MM.1S (cell line): Measurements from ENCODE around the gene HAT1.
"Not testable (repeated sequence)": the region's sequence is repeated elsewhere in the genome, so short reads cannot be mapped to it uniquely, and the experiment has no call there.

ENCODE experiments used
- DNase-seq: peaks from one replicate; pipeline ENCODE4 v3.0.0-alpha.2; 2015
- H2AFZ ChIP-seq: fragments of 300-600 bp; sonication (generic); 2 replicates; pipeline ENCODE4 v1.6.0; 2016; ENCODE audit warnings: antibody characterized with exemption, low read length
- H3F3A ChIP-seq: fragments of 300-600 bp; sonication (generic); 2 replicates; pipeline ENCODE4 v1.6.1; 2016; ENCODE audit warnings: mild to moderate bottlenecking, antibody characterized with exemption, low read length, moderate library complexity, mixed read lengths; ENCODE audit not compliant: insufficient read depth
- H3K27ac ChIP-seq: fragments of 300-600 bp; sonication (generic); 2 replicates; pipeline ENCODE4 v1.5.1; 2016; ENCODE audit warnings: mild to moderate bottlenecking, low read length
- H3K27me3 ChIP-seq: fragments of 300-600 bp; sonication (generic); replicated peaks from 2 replicates; pipeline ENCODE4 v1.6.0; 2016; ENCODE audit warnings: low read length; ENCODE audit not compliant: insufficient read depth
- H3K36me3 ChIP-seq: fragments of 300-600 bp; sonication (generic); replicated peaks from 2 replicates; pipeline ENCODE4 v1.6.1; 2016; ENCODE audit warnings: mild to moderate bottlenecking, low read length, mixed read lengths; ENCODE audit not compliant: insufficient read depth
- H3K4me1 ChIP-seq: fragments of 300-600 bp; sonication (generic); 2 replicates; pipeline ENCODE4 v1.6.1; 2016; ENCODE audit warnings: low read length, mixed read lengths
- H3K4me2 ChIP-seq: fragments of 300-600 bp; sonication (generic); 2 replicates; pipeline ENCODE4 v1.6.0; 2016; ENCODE audit warnings: low read depth, low read length
- H3K4me3 ChIP-seq: fragments of 300-600 bp; sonication (generic); 2 replicates; pipeline ENCODE4 v1.5.1; 2016; ENCODE audit warnings: low read length, mixed read lengths
- H3K79me2 ChIP-seq: fragments of 300-600 bp; sonication (generic); 2 replicates; pipeline ENCODE4 v1.6.1; 2016; ENCODE audit warnings: mixed run types, low read length, mixed read lengths
- H3K9ac ChIP-seq: fragments of 300-600 bp; sonication (generic); 2 replicates; pipeline ENCODE4 v1.6.1; 2016; ENCODE audit warnings: low read length, mixed read lengths
- H3K9me2 ChIP-seq: fragments of 300-600 bp; sonication (generic); replicated peaks from 2 replicates; pipeline ENCODE4 v1.6.1; 2016; ENCODE audit warnings: mild to moderate bottlenecking, low read length, mixed read lengths; ENCODE audit not compliant: insufficient read depth
- H3K9me3 ChIP-seq: fragments of 300-600 bp; sonication (generic); replicated peaks from 2 replicates; pipeline ENCODE4 v1.6.1; 2016; ENCODE audit warnings: mild to moderate bottlenecking, low read length, mixed read lengths; ENCODE audit not compliant: insufficient read depth
- H4K20me1 ChIP-seq: fragments of 300-600 bp; sonication (generic); 2 replicates; pipeline ENCODE4 v1.6.1; 2016; ENCODE audit warnings: mild to moderate bottlenecking, low read length, moderate library complexity, mixed read lengths; ENCODE audit not compliant: insufficient read depth
- CTCF ChIP-seq: fragments of 300-600 bp; sonication (generic); IDR thresholded peaks from 2 replicates; pipeline ENCODE4 v1.5.1; 2016; ENCODE audit warnings: antibody characterized with exemption, low read length, mixed read lengths
- EZH2 ChIP-seq: fragments of 300-600 bp; sonication (generic); optimal IDR thresholded peaks from 2 replicates; pipeline ENCODE3; 2017; ENCODE audit warnings: low read depth, mild to moderate bottlenecking, antibody characterized with exemption, low read length, mixed read lengths
- EZH2phosphoT487 ChIP-seq: fragments of 300-600 bp; sonication (generic); IDR thresholded peaks from 2 replicates; pipeline ENCODE4 v1.6.1; 2018; ENCODE audit warnings: antibody characterized with exemption, low read length

Gene HAT1

GRCh38 chr2:171894612-171894947, 27.7 kb upstream of the HAT1 start:
- Histone ChIP-seq H3K79me2 (peaks cover 24% of the 10 kb centered on the region), H3K27ac (no peak overlapping the region), H3K27me3 (no peaks in the 10 kb centered on the region), H2AFZ (peak overlapping the region; percentile 86), H3K4me2 (peak overlapping the region; percentile 79), H3K9me2 (no peaks in the 10 kb centered on the region), H3F3A (no peaks in the 10 kb centered on the region), H3K4me1 (peaks cover 3% of the 10 kb centered on the region; the same call in 1 of the 2 replicates), H3K9ac (peak overlapping the region; percentile 80; the same call in 1 of the 2 replicates), H4K20me1 (no peaks in the 10 kb centered on the region), H3K9me3 (no peaks in the 10 kb centered on the region), H3K36me3 (no peaks in the 10 kb centered on the region), H3K4me3 (peak overlapping the region; percentile 99)
- no peak for DNase-seq
- TF ChIP-seq EZH2phosphoT487 = no peak
- TF ChIP-seq EZH2 = no peak

GRCh38 chr2:171895786-171896185, 26.5 kb upstream of the HAT1 start:
- TF ChIP-seq EZH2 = no peak
- no peak for TF ChIP-seq CTCF
- no peak for TF ChIP-seq EZH2phosphoT487
- Histone ChIP-seq H3K4me3 (no peak overlapping the region), H3K4me1 (peaks cover 3% of the 10 kb centered on the region; the same call in 1 of the 2 replicates), H3K4me2 (no peak overlapping the region), H3F3A (no peaks in the 10 kb centered on the region), H3K27ac (no peak overlapping the region), H3K27me3 (no peaks in the 10 kb centered on the region), H3K9me3 (no peaks in the 10 kb centered on the region), H3K36me3 (no peaks in the 10 kb centered on the region), H3K9ac (no peak overlapping the region), H4K20me1 (no peaks in the 10 kb centered on the region), H3K9me2 (no peaks in the 10 kb centered on the region), H3K79me2 (peaks cover 18% of the 10 kb centered on the region), H2AFZ (no peak overlapping the region)
- no peak for DNase-seq

- H3K4me1 ChIP-seq, H3K79me2 ChIP-seq, H3K36me3 ChIP-seq, DNase-seq, H3K27me3 ChIP-seq, H4K20me1 ChIP-seq, H3K9ac ChIP-seq, H3K4me3 ChIP-seq, H2AFZ ChIP-seq, H3K27ac ChIP-seq, H3K9me2 ChIP-seq, H3F3A ChIP-seq, H3K9me3 ChIP-seq, H3K4me2 ChIP-seq: not testable (repeated sequence)
Measured at GRCh38 chr2:171899623-171900282, 22.5 kb upstream of the HAT1 start.

GRCh38 chr2:171902840-171903420, 19.3 kb upstream of the HAT1 start:
- Histone ChIP-seq H2AFZ (no peak overlapping the region), H3K9me2 (no peaks in the 10 kb centered on the region), H3K27ac (no peak overlapping the region), H3K9me3 (no peaks in the 10 kb centered on the region), H3K4me1 (peaks cover 5% of the 10 kb centered on the region), H3K9ac (no peak overlapping the region), H3K4me3 (no peak overlapping the region), H3K79me2 (no peaks in the 10 kb centered on the region), H3K36me3 (no peaks in the 10 kb centered on the region), H3F3A (no peaks in the 10 kb centered on the region), H3K4me2 (peak overlapping the region; percentile 67), H4K20me1 (no peaks in the 10 kb centered on the region), H3K27me3 (no peaks in the 10 kb centered on the region)
- TF ChIP-seq EZH2phosphoT487 = no peak
- TF ChIP-seq EZH2 = no peak
- no peak for TF ChIP-seq CTCF
- no peak for DNase-seq
